Activated CD8-positive, alpha-beta T cell treated with anti-CD3 and anti-CD28 coated beads for 36 hours (primary cell): ENCODE measurements around the gene PGPEP1. TPM values are rescaled to one million over a fixed set of nuclear protein-coding genes. Genes with fewer than 3 reads are reported as not detected.
A peak's percentile ranks its signal among the peaks of the same experiment; 100 is the strongest.

Source experiments
- ATAC-seq: fragments of 200-7000 bp; cut with Tn5 transposase; one replicate; pipeline ENCODE4 v1.10.0; 2021; ENCODE audit warnings: mild to moderate bottlenecking, moderate library complexity
- CTCF ChIA-PET: fragments of 350-600 bp; sonication (Branson Sonifier 250); formaldehyde crosslinking; loops from one replicate; lab custom pipeline; 2021; ENCODE audit warnings: antibody characterized with exemption; lab: Charles Lee
- POLR2A ChIA-PET: fragments of 350-600 bp; sonication (Branson Sonifier 250); formaldehyde crosslinking; loops from one replicate; lab custom pipeline; 2021; ENCODE audit warnings: antibody characterized with exemption; lab: Charles Lee
- DNase-seq: peaks from one replicate; pipeline ENCODE4 v3.0.0-alpha.2; 2020
- H3K27ac Mint-ChIP-seq: one replicate; pipeline ENCODE4 v1.8.0; 2021; ENCODE audit warnings: mild to moderate bottlenecking, mixed read lengths
- H3K27me3 Mint-ChIP-seq: one replicate; pipeline ENCODE4 v1.8.0; 2021; ENCODE audit warnings: mixed read lengths
- H3K36me3 Mint-ChIP-seq: one replicate; pipeline ENCODE4 v1.8.0; 2021; ENCODE audit warnings: low read depth, mixed read lengths
- H3K4me1 Mint-ChIP-seq: one replicate; pipeline ENCODE4 v1.8.0; 2021; ENCODE audit warnings: low read depth, mixed read lengths
- H3K4me3 Mint-ChIP-seq: one replicate; pipeline ENCODE4 v1.8.0; 2021; ENCODE audit warnings: mild to moderate bottlenecking, moderate library complexity, mixed read lengths
- H3K9me3 Mint-ChIP-seq: one replicate; pipeline ENCODE4 v1.8.0; 2021; ENCODE audit warnings: mixed read lengths
- CTCF ChIP-seq: fragments of 200-600 bp; IDR thresholded peaks from one replicate; pipeline ENCODE4 v1.8.0; 2022; ENCODE audit warnings: antibody characterized with exemption, mild to moderate bottlenecking
- intact Hi-C: fragments of 100-400 bp; cut with micrococcal nuclease; formaldehyde crosslinking; loops from one replicate; pipeline ENCODE4 v1.10.0; 2022
- total RNA-seq, 2 experiments: library from RNA; stranded (reverse); gene quantifications; one replicate each; pipeline ENCODE4 v1.2.3, GENCODE V29; 2021

The PGPEP1 gene
- total RNA-seq, 2 experiments from 2014 or later: 21.7 to 23.9 TPM

DNA sequence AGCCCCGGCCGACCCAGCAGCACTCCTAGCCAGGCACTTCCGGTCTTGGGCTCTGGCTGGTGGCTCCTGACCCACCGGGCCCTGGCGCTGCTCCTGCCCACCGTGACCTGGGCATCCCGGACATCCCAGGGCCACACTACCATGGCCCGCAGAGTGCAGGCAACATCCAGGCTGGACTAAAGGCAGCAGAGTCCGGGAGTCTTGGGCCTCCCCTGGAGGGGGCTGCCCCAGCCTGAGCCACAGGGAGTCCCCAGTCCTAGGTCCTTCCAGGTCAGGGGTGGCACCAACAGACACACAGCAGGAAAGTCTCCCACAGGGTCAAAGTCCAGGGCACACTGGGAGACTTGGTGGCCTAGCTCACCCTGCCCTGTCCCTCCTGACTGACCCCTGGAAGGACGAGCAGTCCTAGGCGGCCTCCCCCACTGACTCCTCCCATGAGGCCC is 28.3 kb upstream of the PGPEP1 start:
- no peaks in the 10 kb centered on the region for H3K27me3 Mint-ChIP-seq
- H3K4me3 Mint-ChIP-seq: no peak overlapping the region
- ChIA-PET POLR2A (interaction anchor here (1.3 to 23.1 kb wide), 3 partner anchors 10 to 39 kb away, joined by 4 to 592 read pairs (median 20); partner anchors contain the start of genes JUND and LSM4), CTCF (interaction anchor here (0.8 kb wide), 1 partner anchor 33 kb away, joined by 3 read pairs; no protein-coding TSS in a partner anchor)
- no peak for TF ChIP-seq CTCF
- H3K36me3 Mint-ChIP-seq: peaks cover 45% of the 10 kb centered on the region
- DNase-seq (no peak), ATAC-seq (no peak)
- no peaks in the 10 kb centered on the region for H3K9me3 Mint-ChIP-seq
- no peak overlapping the region for H3K27ac Mint-ChIP-seq
- intact Hi-C loops: no loop called here
- peaks cover 30% of the 10 kb centered on the region for H3K4me1 Mint-ChIP-seq

GRCh38 chr19:18313398-18313797 is 27.0 kb upstream of the PGPEP1 start:
- CTCF ChIA-PET: interaction anchor here (1.0 to 11.0 kb wide), 2 partner anchors 9 to 34 kb away, joined by 3 to 330 read pairs; partner anchors contain the start of genes JUND and LSM4
- POLR2A ChIA-PET: interaction anchor here (1.3 to 23.1 kb wide), 3 partner anchors 8 to 40 kb away, joined by 4 to 592 read pairs (median 20); partner anchors contain the start of genes JUND and LSM4

DNA sequence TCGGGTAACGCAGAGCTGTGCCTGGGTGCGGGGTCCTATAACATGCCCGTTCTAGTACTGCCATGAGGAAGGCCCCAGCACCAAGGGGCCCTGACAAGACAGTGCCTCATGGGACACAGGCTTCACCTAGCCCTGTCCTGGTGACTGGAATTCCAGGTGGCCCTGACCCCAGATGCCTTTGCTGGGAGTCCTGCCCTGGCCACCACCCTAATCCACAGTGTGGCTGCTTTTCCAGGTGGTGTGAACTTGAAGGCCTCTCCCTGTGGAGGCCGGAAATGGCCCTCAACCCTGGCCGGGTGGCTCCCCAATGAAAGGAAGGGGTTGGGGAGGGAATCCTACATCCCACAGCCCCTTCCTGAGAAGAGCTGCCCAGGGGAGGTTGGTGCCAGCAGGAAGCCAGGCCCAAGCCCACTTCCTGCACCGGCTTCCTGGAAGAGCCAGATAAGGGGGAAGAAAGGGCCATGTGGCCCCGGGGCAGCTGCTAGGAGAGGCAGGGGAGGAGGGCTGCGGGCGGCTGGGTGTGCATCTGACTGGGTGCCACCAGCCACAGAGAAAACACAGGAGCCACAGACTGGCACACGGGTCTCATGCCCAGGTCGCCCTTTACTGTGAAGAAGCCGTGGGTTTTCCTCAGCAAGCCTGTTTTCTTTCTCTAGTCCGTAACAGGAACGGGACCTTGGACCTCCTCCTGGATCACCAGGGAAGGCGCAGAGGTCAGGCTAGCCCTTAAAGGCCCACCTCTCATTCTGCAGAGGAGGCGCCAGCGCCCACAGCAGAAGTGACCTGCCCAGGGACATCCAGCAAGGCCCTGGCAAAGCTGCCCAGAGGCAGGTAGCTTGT is 22.2 kb upstream of the PGPEP1 start:
- ATAC-seq (peak; percentile 55), DNase-seq (peak; percentile 68)
- Mint-ChIP-seq H3K27ac (peak overlapping the region; percentile 91), H3K27me3 (no peaks in the 10 kb centered on the region), H3K36me3 (peaks cover 66% of the 10 kb centered on the region), H3K9me3 (no peaks in the 10 kb centered on the region), H3K4me1 (peaks cover 57% of the 10 kb centered on the region), H3K4me3 (peak overlapping the region; percentile 85)
- intact Hi-C loops: no loop called here
- CTCF ChIA-PET: interaction anchor here (0.9 to 11.0 kb wide), 8 partner anchors 10 to 94 kb away, joined by 3 to 330 read pairs (median 6); partner anchors contain the start of gene JUND
- TF ChIP-seq CTCF: no peak
- POLR2A ChIA-PET: interaction anchor here (0.6 to 23.1 kb wide), 9 partner anchors 13 to 130 kb away, joined by 3 to 592 read pairs (median 3); partner anchors contain the start of gene JUND

More at GRCh38 chr19:18313398-18313797, 27.0 kb upstream of the PGPEP1 start:
- no peak for TF ChIP-seq CTCF
- no peak for DNase-seq
- no peaks in the 10 kb centered on the region for H3K27me3 Mint-ChIP-seq
- peaks cover 33% of the 10 kb centered on the region for H3K4me1 Mint-ChIP-seq
- H3K27ac Mint-ChIP-seq: peak overlapping the region; percentile 38
- H3K36me3 Mint-ChIP-seq: peaks cover 43% of the 10 kb centered on the region
- H3K4me3 Mint-ChIP-seq: no peak overlapping the region
- no peaks in the 10 kb centered on the region for H3K9me3 Mint-ChIP-seq
- ATAC-seq: no peak
- intact Hi-C loops: no loop called here

DNA sequence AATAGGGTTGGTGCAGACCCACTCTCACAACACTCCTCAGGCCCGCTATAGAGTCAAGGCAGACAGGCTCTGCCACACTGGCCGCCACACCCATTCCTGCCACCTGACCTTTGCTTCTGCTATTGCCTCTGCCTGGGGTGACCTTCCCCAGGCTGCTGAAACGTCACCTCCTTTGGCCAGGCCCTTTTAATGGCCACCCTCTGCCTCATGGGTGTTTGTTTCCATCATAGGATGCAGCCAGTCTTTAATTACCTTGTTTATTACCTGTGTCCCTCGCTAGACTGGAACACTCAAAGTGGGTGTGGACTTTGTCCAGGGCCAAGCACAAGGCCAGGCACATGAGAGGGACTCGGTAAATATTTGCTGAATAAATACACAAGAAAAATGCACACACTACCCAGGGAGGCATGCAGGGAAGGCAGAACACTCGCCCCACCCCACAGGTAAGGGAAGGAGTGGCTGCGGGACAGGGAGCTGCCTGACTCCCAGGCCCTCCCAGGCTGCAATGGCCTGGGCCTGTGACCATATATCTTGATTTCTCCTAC is 20.7 kb upstream of the PGPEP1 start:
- peak overlapping the region; percentile 85 for H3K4me3 Mint-ChIP-seq
- DNase-seq: no peak
- peaks cover 54% of the 10 kb centered on the region for H3K36me3 Mint-ChIP-seq
- no peak for TF ChIP-seq CTCF
- CTCF ChIA-PET: interaction anchor here (0.9 to 11.0 kb wide), 5 partner anchors 9 to 69 kb away, joined by 3 to 330 read pairs (median 13); partner anchors contain the start of gene JUND
- H3K9me3 Mint-ChIP-seq: no peaks in the 10 kb centered on the region
- H3K27ac Mint-ChIP-seq: peak overlapping the region; percentile 91
- no peaks in the 10 kb centered on the region for H3K27me3 Mint-ChIP-seq
- ATAC-seq: no peak
- H3K4me1 Mint-ChIP-seq: peaks cover 63% of the 10 kb centered on the region
- intact Hi-C loops: no loop called here
- POLR2A ChIA-PET: interaction anchor here (1.2 to 23.1 kb wide), 4 partner anchors 10 to 41 kb away, joined by 5 to 592 read pairs (median 66); partner anchors contain the start of gene JUND
